Heart right ventricle (tissue), 16 donors: ENCODE measurements around the gene TMEM44. TPM values are rescaled to one million over a fixed set of nuclear protein-coding genes. Genes with fewer than 3 reads are reported as not detected.

ENCODE experiments used
- ATAC-seq, 8 donors: fragments of 200-7000 bp; cut with Tn5 transposase; one replicate each; pipeline ENCODE4 v1.9.1; 2020; ENCODE audit warnings: mild to moderate bottlenecking in 8 of 8, moderate library complexity in 8 of 8, moderate number of reproducible peaks in 1 of 8
- DNase-seq, 2 donors: peaks; one replicate each; pipeline ENCODE4 v3.0.0-alpha.2; 2020
- H3K27ac ChIP-seq, 10 donors: fragments of 200-600 bp; sonication (generic) in 2 of 10; one replicate each; pipeline versions ENCODE4 v1.5.0 to v1.8.0; 2020 to 2022; ENCODE audit warnings: mild to moderate bottlenecking in 3 of 10
- H3K27me3 ChIP-seq, 7 donors: fragments of 200-600 bp; one replicate each; pipeline ENCODE4 v1.8.0; 2021 to 2022; ENCODE audit warnings: mild to moderate bottlenecking in 2 of 7
- H3K36me3 ChIP-seq, 9 donors: fragments of 200-600 bp; sonication (generic) in 1 of 9; one replicate each; pipeline versions ENCODE4 v1.5.0 to v1.8.0; 2020 to 2022; ENCODE audit warnings: mild to moderate bottlenecking in 2 of 9
- H3K4me1 ChIP-seq, 9 donors: fragments of 200-600 bp; sonication (generic) in 1 of 9; one replicate each; pipeline versions ENCODE4 v1.5.0 to v1.8.0; 2020 to 2022; ENCODE audit warnings: mild to moderate bottlenecking in 4 of 9
- H3K4me3 ChIP-seq, 10 donors: fragments of 200-600 bp; sonication (generic) in 2 of 10; one replicate each; pipeline versions ENCODE4 v1.5.0 to v1.8.0; 2020 to 2022; ENCODE audit warnings: mild to moderate bottlenecking in 7 of 10, moderate library complexity in 2 of 10
- H3K9me3 ChIP-seq, 11 donors: fragments of 200-600 bp in 10 of 11; sonication (generic) in 2 of 11; one replicate each; pipeline versions ENCODE4 v1.5.0 to v1.8.0; 2013 to 2022; ENCODE audit warnings: mild to moderate bottlenecking in 2 of 11, control low read depth in 1 of 11, moderate library complexity in 1 of 11
- WGBS, 2 donors: extraction: QIAGEN DNeasy Blood & Tissue Kit; methylation state at CpG; one replicate each; pipeline ENCODE4 v1.1.7; 2013; ENCODE audit warnings: inconsistent platforms in 1 of 2; 5-methylcytosine and 5-hydroxymethylcytosine counted together
- intact Hi-C, 10 donors: fragments of 100-400 bp; cut with DNase I; formaldehyde crosslinking; loops; one replicate each; pipeline versions ENCODE4 v1.11.1 to v1.14.2; 2022
- polyA plus RNA-seq, 2 donors: library from polyadenylated mRNA; stranded (reverse); fragments of 200-250 nt; gene quantifications; one replicate each; pipeline ENCODE4 v1.2.3, GENCODE V29; 2013
- total RNA-seq, 10 donors: library from RNA; stranded (reverse); fragmentation: NEBNext Ultra II Directional in 3 of 10; extraction: Animal tissue kit (Norgen Biotek cat#: 25700) in 3 of 10; gene quantifications; one replicate each; pipeline versions ENCODE4 v1.2.1 to v1.2.4, GENCODE V29; 2021 to 2023
- TF ChIP-seq, protein P1 (sequence below), 9 donors: fragments of 200-600 bp; sonication (generic) in 2 of 9; IDR thresholded peaks; one replicate each; pipeline versions ENCODE4 v1.5.0 to v1.8.0; 2021 to 2022; ENCODE audit warnings: antibody characterized with exemption in 9 of 9, mild to moderate bottlenecking in 5 of 9, moderate library complexity in 1 of 9
- donor health status: Arrhythmogenic right ventricular cardiomyopathy.
- donor health status: ischemic (EF 13 %, LVEDD 7.1; RV severe dilation, severe dysfunction).
- donor health status: healthy with polysubstance abuse.
- donor health status: DM: no; HTN: yes; CAD: no.
- donor health status: DM: no; HTN: no; CAD: no.
- donor health status: ischemic (EF 25% LVEDD 6.9; RV normal size, moderate dysfunction).
- donor health status: ischemic (EF 25% LVEDD 5.7; RV mildly dilated, moderate dysfunction).
- donor health status: healthy.
- donor health status: DM: yes; HTN: yes; CAD: no.
- donor health status: Ischemic cardiomyopathy.
- donor health status: ischemic (EF 35%, LVEDD 5.7; RV mildly dilated, moderate dysfunction).
- donor health status: nonischemic (EF 11% LVEDD 7.7; RV severe dilation, severe dysfunction).
- donor health status: DM: yes; HTN: yes; CAD: no.
- donor health status: PGD.
- donor health status: ischemic (EF 29% LVEDD 5.4; RV normal size, mild dysfunction).
- donor health status: nonischemic (EF 23%, LVEDD 6.1; RV moderate dilation, normal function).

Gene TMEM44
- total and polyA plus RNA-seq, 12 donors = 3.1 to 21.9 (median 5.1) TPM

DNA sequence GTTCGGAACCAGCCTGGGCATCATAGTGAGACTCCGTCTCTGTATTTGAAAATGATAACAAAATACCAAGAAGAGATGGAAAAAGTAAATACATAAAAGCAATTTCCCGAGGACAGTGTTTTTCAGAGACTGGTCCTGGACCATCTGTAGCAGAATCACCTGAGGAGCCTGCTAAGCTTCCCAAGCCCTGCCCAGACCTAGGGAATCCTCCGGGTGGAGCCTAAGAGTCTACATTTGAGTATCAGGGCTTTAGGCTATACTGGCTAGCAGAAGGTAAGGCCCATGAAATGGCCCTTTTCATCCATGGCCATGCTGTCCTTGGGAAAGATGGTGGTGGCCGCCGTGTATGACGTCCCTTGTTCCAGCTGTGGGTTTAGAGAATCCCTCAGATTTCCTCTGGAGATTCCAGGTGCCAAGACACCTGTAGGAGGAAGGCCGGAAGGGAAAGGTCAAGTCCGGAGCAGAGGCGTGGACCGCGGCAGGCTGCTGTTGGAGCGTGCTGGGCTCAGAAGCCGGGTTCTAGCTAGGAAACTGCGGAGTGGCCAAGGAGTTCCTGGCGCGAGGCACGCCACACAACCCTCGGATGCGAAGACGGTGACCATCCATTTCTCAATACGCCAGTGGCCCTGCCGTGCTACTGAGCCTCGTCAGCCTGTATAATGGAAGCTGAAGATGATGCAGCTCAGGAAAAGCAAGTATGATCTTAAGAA, 50.9 kb downstream of the TMEM44 start:
- TF ChIP-seq, protein P1, sequence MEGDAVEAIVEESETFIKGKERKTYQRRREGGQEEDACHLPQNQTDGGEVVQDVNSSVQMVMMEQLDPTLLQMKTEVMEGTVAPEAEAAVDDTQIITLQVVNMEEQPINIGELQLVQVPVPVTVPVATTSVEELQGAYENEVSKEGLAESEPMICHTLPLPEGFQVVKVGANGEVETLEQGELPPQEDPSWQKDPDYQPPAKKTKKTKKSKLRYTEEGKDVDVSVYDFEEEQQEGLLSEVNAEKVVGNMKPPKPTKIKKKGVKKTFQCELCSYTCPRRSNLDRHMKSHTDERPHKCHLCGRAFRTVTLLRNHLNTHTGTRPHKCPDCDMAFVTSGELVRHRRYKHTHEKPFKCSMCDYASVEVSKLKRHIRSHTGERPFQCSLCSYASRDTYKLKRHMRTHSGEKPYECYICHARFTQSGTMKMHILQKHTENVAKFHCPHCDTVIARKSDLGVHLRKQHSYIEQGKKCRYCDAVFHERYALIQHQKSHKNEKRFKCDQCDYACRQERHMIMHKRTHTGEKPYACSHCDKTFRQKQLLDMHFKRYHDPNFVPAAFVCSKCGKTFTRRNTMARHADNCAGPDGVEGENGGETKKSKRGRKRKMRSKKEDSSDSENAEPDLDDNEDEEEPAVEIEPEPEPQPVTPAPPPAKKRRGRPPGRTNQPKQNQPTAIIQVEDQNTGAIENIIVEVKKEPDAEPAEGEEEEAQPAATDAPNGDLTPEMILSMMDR (IDR thresholded peaks at IDR 0.05) = no peak
- WGBS, 2 donors = 96 to 97% methylated on average over 24 of the region's 24 CpGs
- DNase-seq = no peak
- ATAC-seq = no peak
- Histone ChIP-seq H3K36me3 (peaks cover 0 to 7% (median 0%) of the 10 kb centered on the region in 9 donors), H3K27ac (peak overlapping the region in 1 of 10 donors; percentile 34), H3K9me3 (no peaks in the 10 kb centered on the region), H3K4me3 (no peak overlapping the region), H3K27me3 (no peaks in the 10 kb centered on the region), H3K4me1 (peaks cover 0 to 61% (median 27%) of the 10 kb centered on the region in 9 donors)
- intact Hi-C loops = loop anchor here in 3 of 10 donors (5.0 to 10.0 kb wide), 2 partner anchors 95 to 248 kb away; partner anchors contain the start of gene ATP13A3 (in 2 of the 3)

DNA sequence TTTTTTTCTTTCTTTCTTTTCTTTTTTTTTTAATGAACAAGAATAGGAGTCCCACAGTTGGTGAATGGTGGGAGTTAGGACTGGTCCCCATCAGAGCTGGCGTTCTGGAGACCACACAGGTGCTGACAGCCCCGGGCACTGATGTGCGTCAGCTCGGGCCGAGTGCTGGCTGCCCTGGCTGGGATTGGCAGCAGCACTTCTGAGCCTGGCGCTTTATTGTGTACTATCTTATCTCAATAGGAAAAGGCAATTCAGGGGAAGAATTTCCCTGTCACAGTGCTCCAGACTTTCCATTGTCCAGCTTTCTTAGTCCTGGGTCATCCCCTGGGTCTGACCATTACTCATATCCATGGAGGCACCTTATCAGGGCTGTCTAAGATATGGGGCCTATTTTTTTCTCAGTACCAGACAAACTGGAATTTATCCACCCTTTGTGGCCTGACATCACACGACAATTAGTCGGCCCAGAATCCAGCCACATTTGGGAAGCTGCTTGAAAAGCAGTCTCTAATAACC, 54.1 kb downstream of the TMEM44 start:
- TF ChIP-seq, protein P1 (IDR thresholded peaks at IDR 0.05) = no peak
- no peaks in the 10 kb centered on the region for H3K36me3 ChIP-seq
- intact Hi-C loops = loop anchor here in 4 of 10 donors (1.0 to 10.0 kb wide), 5 partner anchors 38 to 247 kb away; partner anchors contain the start of gene ATP13A3 (in 2 of the 4)
- no peak overlapping the region for H3K4me3 ChIP-seq
- DNase-seq (peak; percentile 61 to 75), ATAC-seq (peak; percentile 41 to 93 (median 74))
- 19 to 20% methylated on average over 8 of the region's 8 CpGs for WGBS, 2 donors
- H3K4me1 ChIP-seq = peaks cover 0 to 54% (median 26%) of the 10 kb centered on the region in 9 donors
- peak overlapping the region in 9 of 10 donors; percentile 28 to 93 (median 65) for H3K27ac ChIP-seq
- no peaks in the 10 kb centered on the region for H3K27me3 ChIP-seq
- H3K9me3 ChIP-seq = no peaks in the 10 kb centered on the region

DNA sequence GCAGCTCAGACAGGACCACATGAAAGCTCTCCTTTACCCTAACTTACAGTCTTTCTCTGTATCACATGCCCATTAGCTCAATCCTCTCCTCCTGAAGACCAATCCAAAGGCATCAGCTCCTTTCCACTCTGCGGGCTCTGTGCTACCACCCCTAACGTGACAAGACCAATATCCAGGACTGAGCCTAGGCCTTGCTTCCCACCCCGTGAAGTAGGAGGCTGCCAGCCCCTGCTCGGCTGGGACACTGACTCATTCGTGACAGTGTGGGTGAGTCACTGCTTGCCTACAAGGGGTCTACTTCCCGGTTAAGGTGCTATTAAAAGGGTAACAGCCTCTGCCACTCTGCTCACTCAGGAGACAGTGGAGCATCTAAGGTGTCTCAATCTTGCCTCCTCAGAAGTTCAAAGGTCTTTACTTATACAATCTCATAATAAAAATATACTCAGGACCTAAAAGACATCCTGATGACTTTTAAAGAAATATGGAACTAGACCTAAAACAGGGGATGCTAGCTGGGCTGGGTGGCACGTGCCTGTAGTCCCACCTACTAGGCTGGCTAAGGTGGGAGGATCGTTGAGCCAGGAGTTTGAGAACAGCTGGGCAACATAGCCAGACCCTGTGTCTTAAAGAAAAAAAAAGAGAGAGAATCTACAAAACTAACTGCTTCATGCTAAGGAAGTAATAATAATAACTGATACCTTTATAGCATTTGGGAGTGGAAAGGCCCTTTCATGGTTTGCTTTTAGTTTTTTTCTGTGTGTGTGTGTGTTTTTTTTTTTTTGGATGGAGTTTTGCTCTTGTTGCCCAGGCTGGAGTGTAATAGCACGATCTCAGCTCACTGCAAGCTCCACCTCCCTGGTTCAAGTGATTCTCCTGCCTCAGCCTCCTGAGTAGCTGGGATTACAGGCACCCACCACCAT, 55.0 kb downstream of the TMEM44 start:
- intact Hi-C loops = loop anchor here in 4 of 10 donors (5.0 to 10.0 kb wide), 4 partner anchors 91 to 246 kb away; partner anchors contain the start of gene ATP13A3 (in 2 of the 4)
- 54 to 55% methylated on average over 9 of the region's 9 CpGs for WGBS, 2 donors
- peaks cover 0 to 59% (median 29%) of the 10 kb centered on the region in 9 donors for H3K4me1 ChIP-seq
- DNase-seq (peak in 1 of 2 donors; percentile 32), ATAC-seq (peak in 4 of 8 donors; percentile 23 to 65 (median 34))
- no peaks in the 10 kb centered on the region for H3K36me3 ChIP-seq
- H3K27ac ChIP-seq = peak overlapping the region in 8 of 10 donors; percentile 39 to 93 (median 67)
- H3K27me3 ChIP-seq = no peaks in the 10 kb centered on the region
- TF ChIP-seq, protein P1 (IDR thresholded peaks at IDR 0.05) = no peak
- H3K9me3 ChIP-seq = no peaks in the 10 kb centered on the region
- no peak overlapping the region for H3K4me3 ChIP-seq
